H1 (cell line): Measurements from ENCODE around the gene SLC38A10. TPM values are rescaled to one million over a fixed set of nuclear protein-coding genes. Genes with fewer than 3 reads are reported as not detected.

ENCODE experiments used
- CTCF ChIA-PET: fragments of 300-600 bp; sonication (Branson Sonifier 250); formaldehyde crosslinking; loops from one replicate; lab custom pipeline; 2021; ENCODE audit not compliant: partially characterized antibody; lab: Charles Lee
- POLR2A ChIA-PET: fragments of 300-600 bp; sonication (Branson Sonifier 250); formaldehyde crosslinking; loops from one replicate; lab custom pipeline; 2021; ENCODE audit warnings: inconsistent platforms; ENCODE audit not compliant: partially characterized antibody; lab: Charles Lee
- DNase-seq, 2 experiments: peaks; one replicate each; pipeline versions ENCODE4 v3.0.0 to v3.0.0-alpha.2; 2010 to 2022; ENCODE audit warnings: low spot score in 2 of 2, low read depth in 1 of 2, mixed read lengths in 1 of 2
- FAIRE-seq: peaks from 2 replicates; lab custom pipeline; 2011; peaks lifted over from hg19 to GRCh38; lab: Jason Lieb, UNC
- H2AFZ ChIP-seq: 2 replicates; pipeline ENCODE4 v1.8.1; 2012; ENCODE audit warnings: low read length, inconsistent platforms
- H2AK5ac ChIP-seq: 2 replicates; pipeline ENCODE4 v1.6.1; 2013; ENCODE audit warnings: low read depth, low read length
- H2BK120ac ChIP-seq: replicated peaks from 2 replicates; pipeline ENCODE3; 2013; ENCODE audit warnings: low read depth, low read length, inconsistent platforms
- H2BK12ac ChIP-seq: 2 replicates; pipeline ENCODE4 v1.6.1; 2013; ENCODE audit warnings: low read depth, low read length
- H2BK15ac ChIP-seq: 2 replicates; pipeline ENCODE4 v1.6.1; 2013; ENCODE audit warnings: low read length
- H2BK20ac ChIP-seq: 2 replicates; pipeline ENCODE4 v1.6.1; 2013; ENCODE audit warnings: low read length
- H2BK5ac ChIP-seq: 2 replicates; pipeline ENCODE4 v1.6.1; 2013; ENCODE audit warnings: low read depth, low read length
- H3K14ac ChIP-seq: 2 replicates; pipeline ENCODE4 v1.6.1; 2013; ENCODE audit warnings: inconsistent platforms; ENCODE audit not compliant: insufficient read length
- H3K18ac ChIP-seq: 2 replicates; pipeline ENCODE4 v1.6.1; 2013; ENCODE audit warnings: low read length; ENCODE audit errors: extremely low read depth
- H3K23ac ChIP-seq: 2 replicates; pipeline ENCODE4 v1.6.1; 2013; ENCODE audit warnings: inconsistent platforms; ENCODE audit not compliant: insufficient read length
- H3K23me2 ChIP-seq: 2 replicates; pipeline ENCODE4 v1.6.1; 2013; ENCODE audit warnings: low read depth, low read length
- H3K27ac ChIP-seq: 2 replicates; pipeline ENCODE4 v1.6.1; 2011; ENCODE audit warnings: low read depth, low read length, inconsistent platforms
- H3K27me3 ChIP-seq, 4 experiments: replicated peaks in 1 of 4; 1 replicate in 1 of 4; 2 replicates in 3 of 4; pipeline versions ENCODE4 v1.6.1 to v1.8.1; 2011 to 2013; ENCODE audit warnings: low read length in 3 of 4, mild to moderate bottlenecking in 3 of 4, inconsistent platforms in 2 of 4, mixed read lengths in 2 of 4, moderate library complexity in 1 of 4; ENCODE audit not compliant: control insufficient read depth in 3 of 4, insufficient read depth in 3 of 4; ENCODE audit errors: extremely low read depth in 1 of 4
- H3K36me3 ChIP-seq, 4 experiments: 2 replicates each; pipeline versions ENCODE4 v1.6.1 to v1.8.1; 2011 to 2013; ENCODE audit warnings: mild to moderate bottlenecking in 4 of 4, low read length in 3 of 4, moderate library complexity in 2 of 4, control low read depth in 1 of 4, inconsistent platforms in 1 of 4; ENCODE audit not compliant: insufficient read depth in 4 of 4, control insufficient read depth in 2 of 4
- H3K4ac ChIP-seq: replicated peaks from 2 replicates; pipeline ENCODE3; 2013; ENCODE audit warnings: low read length, low read depth, mixed read lengths, inconsistent platforms; ENCODE audit not compliant: insufficient read length
- H3K4me1 ChIP-seq, 4 experiments: replicated peaks in 1 of 4; 1 replicate in 1 of 4; 2 replicates in 3 of 4; pipeline versions ENCODE4 v1.6.1 to v1.8.1; 2011 to 2013; ENCODE audit warnings: low read length in 3 of 4, inconsistent platforms in 2 of 4, mixed read lengths in 1 of 4; ENCODE audit not compliant: insufficient read depth in 4 of 4, control insufficient read depth in 3 of 4
- H3K4me2 ChIP-seq, 2 experiments: 2 replicates each; pipeline versions ENCODE4 v1.6.1 to v1.8.1; 2011 to 2013; ENCODE audit warnings: low read depth in 2 of 2, low read length in 2 of 2, control low read depth in 1 of 2, inconsistent platforms in 1 of 2, mild to moderate bottlenecking in 1 of 2; ENCODE audit not compliant: insufficient read depth in 1 of 2
- H3K4me3 ChIP-seq, 4 experiments: fragments of 200-600, 300-600 bp in 1 of 4; sonication (generic), shearing (Covaris generic), sonication (Bioruptor Twin) in 1 of 4; 2 replicates each; pipeline versions ENCODE4 v1.5.1 to v1.8.1; 2011 to 2016; ENCODE audit warnings: low read length in 4 of 4, low read depth in 3 of 4, control low read depth in 2 of 4, inconsistent platforms in 2 of 4, mild to moderate bottlenecking in 2 of 4, mixed read lengths in 1 of 4, moderate library complexity in 1 of 4; ENCODE audit not compliant: insufficient read depth in 2 of 4; ENCODE audit errors: extremely low read depth in 1 of 4
- H3K56ac ChIP-seq: replicated peaks from 2 replicates; pipeline ENCODE3; 2013; ENCODE audit warnings: low read depth, mild to moderate bottlenecking, mixed read lengths, low read length, inconsistent platforms; ENCODE audit not compliant: insufficient read length
- H3K79me1 ChIP-seq: 2 replicates; pipeline ENCODE4 v1.6.1; 2013; ENCODE audit warnings: low read depth, low read length, control low read depth
- H3K79me2 ChIP-seq, 2 experiments: 2 replicates each; pipeline versions ENCODE4 v1.6.1 to v1.8.1; 2012 to 2013; ENCODE audit warnings: low read length in 2 of 2, mild to moderate bottlenecking in 2 of 2, inconsistent platforms in 1 of 2; ENCODE audit not compliant: insufficient read depth in 2 of 2, control insufficient read depth in 1 of 2
- H3K9ac ChIP-seq, 4 experiments: replicated peaks in 1 of 4; 1 replicate in 1 of 4; 2 replicates in 3 of 4; pipeline versions ENCODE4 v1.6.1 to v1.8.1; 2011 to 2013; ENCODE audit warnings: low read depth in 3 of 4, low read length in 3 of 4, control low read depth in 2 of 4, mild to moderate bottlenecking in 2 of 4, moderate library complexity in 2 of 4, inconsistent platforms in 1 of 4; ENCODE audit errors: extremely low read depth in 1 of 4
- H3K9me3 ChIP-seq, 2 experiments: 2 replicates each; pipeline versions ENCODE4 v1.6.1 to v1.8.1; 2012 to 2013; ENCODE audit warnings: mild to moderate bottlenecking in 2 of 2, moderate library complexity in 2 of 2, control low read depth in 1 of 2, inconsistent platforms in 1 of 2, low read depth in 1 of 2, low read length in 1 of 2, mixed read lengths in 1 of 2; ENCODE audit not compliant: insufficient read depth in 2 of 2
- H4K20me1 ChIP-seq, 2 experiments: replicated peaks in 1 of 2; 2 replicates each; pipeline versions ENCODE3 to v1.8.1; 2011 to 2013; ENCODE audit warnings: inconsistent platforms in 2 of 2, low read length in 2 of 2, mild to moderate bottlenecking in 1 of 2; ENCODE audit not compliant: insufficient read depth in 2 of 2, control insufficient read depth in 1 of 2
- H4K5ac ChIP-seq: 2 replicates; pipeline ENCODE4 v1.6.1; 2013; ENCODE audit warnings: low read length, low read depth, mixed read lengths, inconsistent platforms; ENCODE audit not compliant: insufficient read length
- H4K8ac ChIP-seq: 2 replicates; pipeline ENCODE4 v1.8.0; 2013; ENCODE audit warnings: mild to moderate bottlenecking, moderate library complexity, low read length, inconsistent platforms; ENCODE audit not compliant: insufficient read depth; ENCODE audit errors: extremely low read depth
- H4K91ac ChIP-seq: replicated peaks from 2 replicates; pipeline ENCODE3; 2013; ENCODE audit warnings: low read length, mixed read lengths, inconsistent platforms; ENCODE audit not compliant: insufficient read length
- GABPA ChIP-seq: IDR thresholded peaks from 2 replicates; pipeline ENCODE4 v1.6.1; 2011; ENCODE audit warnings: mild to moderate bottlenecking, low read length, moderate library complexity, borderline replicate concordance; ENCODE audit not compliant: insufficient read depth
- HDAC2 ChIP-seq, 2 experiments: fragments of 300-600 bp in 1 of 2; sonication (generic) in 1 of 2; IDR thresholded peaks; 2 replicates each; pipeline ENCODE4 v1.6.1; 2011 to 2012; ENCODE audit warnings: low read depth in 2 of 2, low read length in 2 of 2, mild to moderate bottlenecking in 2 of 2, moderate library complexity in 2 of 2, borderline replicate concordance in 1 of 2, inconsistent platforms in 1 of 2
- SUZ12 ChIP-seq: fragments of 200-600 bp; sonication (generic); IDR thresholded peaks from 2 replicates; pipeline ENCODE4 v1.6.1; 2012; ENCODE audit warnings: mild to moderate bottlenecking, inconsistent platforms, low read length, moderate library complexity, mixed read lengths
- WGBS, 2 experiments: shearing (Covaris generic) in 1 of 2; methylation state at CpG; one replicate each; pipeline versions ENCODE4 v1.1.6 to v1.1.7; 2013 to 2015; ENCODE audit warnings: low lambda C conversion rate in 2 of 2, mixed read lengths in 2 of 2, inconsistent platforms in 1 of 2, low coverage in 1 of 2, missing lambda C conversion rate in 1 of 2; ENCODE audit not compliant: insufficient replicate concordance in 2 of 2, insufficient coverage in 1 of 2, insufficient read length in 1 of 2; ENCODE audit errors: extremely low coverage in 1 of 2, missing lambda C conversion rate in 1 of 2; 5-methylcytosine and 5-hydroxymethylcytosine counted together
- polyA plus RNA-seq, 7 experiments: library from polyadenylated mRNA; depleted of rRNA in 3 of 7; stranded (reverse) in 5 of 7; unstranded in 2 of 7; fragments of >200 nt in 5 of 7; fragments of 200-250 nt in 2 of 7; gene quantifications; 1 replicate in 5 of 7; 2 replicates in 1 of 7; 4 replicates in 1 of 7; pipeline versions ENCODE4 v1.2.1 to v1.2.3, GENCODE V29; 2011 to 2013; ENCODE audit warnings: missing spikeins in 2 of 7, mixed read lengths in 2 of 7
- total RNA-seq: library from RNA; stranded (reverse); fragmentation: NEBNext Ultra II Directional; extraction: Animal tissue kit (Norgen Biotek cat#: 25700); gene quantifications from 2 replicates; pipeline ENCODE4 v1.2.1, GENCODE V29; 2021
- TF ChIP-seq, protein P1 (sequence below): IDR thresholded peaks from 2 replicates; pipeline ENCODE4 v1.6.1; 2011; ENCODE audit warnings: low read length, improper control_type of control experiment

The SLC38A10 gene
- total and polyA plus RNA-seq, 2 of the 8 experiments (the other 6 are each of a cell fraction or from before 2014, with no cell fraction given), result 26.4 to 41.0 TPM

DNA sequence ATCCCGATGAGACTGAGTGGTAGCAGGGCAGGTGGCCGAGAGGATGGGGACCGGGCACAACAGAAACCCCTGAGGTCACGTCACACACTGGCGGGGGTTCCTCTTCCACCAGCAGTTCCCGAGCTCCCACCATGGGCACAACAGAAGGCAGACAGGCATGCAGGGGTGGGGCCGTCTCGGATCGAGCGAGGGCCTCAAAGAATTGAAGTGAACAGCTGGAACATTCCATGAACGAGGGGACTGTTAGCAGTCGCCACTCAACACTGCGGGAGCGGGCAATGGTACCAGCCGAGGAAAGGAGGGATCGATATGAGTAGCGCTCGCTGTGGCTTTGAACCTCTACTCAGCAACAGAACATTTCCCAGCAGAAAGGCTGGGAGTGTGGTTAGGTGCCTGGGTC is 77.6 kb downstream of the SLC38A10 start:
- H2BK5ac ChIP-seq, result peak overlapping the region; percentile 35; the same call in 1 of the 2 replicates
- H4K5ac ChIP-seq, result no peak overlapping the region
- no peak overlapping the region for H3K9ac ChIP-seq
- no peak for DNase-seq
- H2AFZ ChIP-seq, result no peak overlapping the region
- H2BK12ac ChIP-seq, result no peak overlapping the region
- no peak overlapping the region for H2BK15ac ChIP-seq
- WGBS, 2 experiments, result 91% methylated on average over 16 of the region's 18 CpGs; no CpG with 5 or more reads in 1 of the 2 experiments
- H3K9me3 ChIP-seq, result no peaks in the 10 kb centered on the region
- TF ChIP-seq SUZ12 (no peak), GABPA (no peak), HDAC2 (IDR thresholded peaks at IDR 0.05; ENCODE audit: borderline replicate concordance in 1 of 2, low read depth in 2 of 2, low read length in 2 of 2) (no peak)
- TF ChIP-seq, protein P1, sequence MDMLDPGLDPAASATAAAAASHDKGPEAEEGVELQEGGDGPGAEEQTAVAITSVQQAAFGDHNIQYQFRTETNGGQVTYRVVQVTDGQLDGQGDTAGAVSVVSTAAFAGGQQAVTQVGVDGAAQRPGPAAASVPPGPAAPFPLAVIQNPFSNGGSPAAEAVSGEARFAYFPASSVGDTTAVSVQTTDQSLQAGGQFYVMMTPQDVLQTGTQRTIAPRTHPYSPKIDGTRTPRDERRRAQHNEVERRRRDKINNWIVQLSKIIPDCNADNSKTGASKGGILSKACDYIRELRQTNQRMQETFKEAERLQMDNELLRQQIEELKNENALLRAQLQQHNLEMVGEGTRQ, result no peak
- ChIA-PET CTCF (interaction anchor here (0.6 to 1.6 kb wide), 4 partner anchors 13 to 223 kb away, joined by 3 to 4 read pairs (median 4); no protein-coding TSS in a partner anchor), POLR2A (interaction anchor here (1.1 kb wide), 2 partner anchors 14 to 21 kb away, joined by 3 read pairs; no protein-coding TSS in a partner anchor)
- H3K27ac ChIP-seq, result no peak overlapping the region
- H3K4me1 ChIP-seq, result peaks cover 0 to 12% (median 9%) of the 10 kb centered on the region in 4 experiments; a peak in 5 of 7 replicates
- H2AK5ac ChIP-seq, result no peak overlapping the region
- no peak overlapping the region for H3K23ac ChIP-seq
- H3K4me3 ChIP-seq, result no peak overlapping the region
- H2BK120ac ChIP-seq, result no peak overlapping the region
- peaks cover 4 to 15% of the 10 kb centered on the region in 2 experiments for H4K20me1 ChIP-seq
- H3K36me3 ChIP-seq, result peaks cover 0 to 5% (median 0%) of the 10 kb centered on the region in 4 experiments; a peak in 1 of 8 replicates
- peaks cover 5% of the 10 kb centered on the region; the same call in 1 of the 2 replicates for H3K23me2 ChIP-seq
- H2BK20ac ChIP-seq, result no peak overlapping the region
- H3K56ac ChIP-seq, result no peak overlapping the region
- peaks cover 21% of the 10 kb centered on the region for H3K79me1 ChIP-seq
- no peak overlapping the region for H3K18ac ChIP-seq
- H4K91ac ChIP-seq, result no peak overlapping the region
- no peaks in the 10 kb centered on the region for H3K27me3 ChIP-seq
- no peak overlapping the region for H3K14ac ChIP-seq
- H3K4me2 ChIP-seq, result no peak overlapping the region
- H3K4ac ChIP-seq, result no peak overlapping the region
- FAIRE-seq, result no peak
- peak overlapping the region; percentile 72; the same call in 1 of the 2 replicates for H4K8ac ChIP-seq
- peaks cover 0 to 15% of the 10 kb centered on the region in 2 experiments; a peak in 2 of 4 replicates for H3K79me2 ChIP-seq
